ENCODE measurements around the gene SLC41A3.
A peak's percentile ranks its signal among the peaks of the same experiment; 100 is the strongest.
"Not testable (repeated sequence)": the region's sequence is repeated elsewhere in the genome, so short reads cannot be mapped to it uniquely, and the experiment has no call there.

SLC41A3 gene

DNA sequence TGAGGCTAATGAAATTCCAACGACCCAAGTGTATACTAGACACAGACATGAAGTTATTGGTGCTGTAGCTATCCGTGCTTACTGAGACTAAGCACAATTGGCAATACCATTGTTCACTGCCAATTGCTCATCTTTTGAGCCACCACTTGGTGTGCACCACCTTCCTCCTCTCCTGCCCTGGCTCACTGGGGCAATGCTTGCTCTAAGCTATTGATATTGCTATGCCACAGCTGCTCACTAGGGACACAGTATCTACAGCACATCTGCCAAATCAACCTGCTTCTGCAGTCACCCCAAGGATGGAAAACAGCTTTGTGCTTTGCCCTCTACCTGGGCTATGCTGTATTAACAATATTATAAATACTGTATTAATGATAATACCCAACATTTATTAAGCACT is 99.0 kb downstream of the SLC41A3 start:
- DNase-seq, result not testable (repeated sequence)

DNA sequence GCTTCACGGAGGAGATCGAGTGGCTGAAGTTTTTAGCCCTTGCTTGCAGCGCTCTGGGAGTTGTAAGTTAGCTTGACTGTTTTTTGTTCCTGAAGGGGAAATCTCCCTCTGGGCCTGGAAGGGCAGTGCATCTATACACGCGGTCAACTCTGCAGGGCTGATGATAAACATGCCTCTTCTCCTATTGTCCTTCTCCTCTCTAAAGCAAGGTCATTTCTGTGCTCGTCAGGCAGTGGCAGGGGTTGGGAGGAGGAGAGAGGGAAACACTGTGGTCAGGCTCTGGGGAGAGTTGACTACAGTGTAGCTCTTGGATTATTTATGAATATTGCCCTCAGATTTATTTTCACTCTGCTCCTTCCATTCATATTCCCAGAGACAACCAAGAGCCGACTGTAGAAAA is 106.8 kb downstream of the SLC41A3 start:
- DNase-seq, result not testable (repeated sequence)

DNA sequence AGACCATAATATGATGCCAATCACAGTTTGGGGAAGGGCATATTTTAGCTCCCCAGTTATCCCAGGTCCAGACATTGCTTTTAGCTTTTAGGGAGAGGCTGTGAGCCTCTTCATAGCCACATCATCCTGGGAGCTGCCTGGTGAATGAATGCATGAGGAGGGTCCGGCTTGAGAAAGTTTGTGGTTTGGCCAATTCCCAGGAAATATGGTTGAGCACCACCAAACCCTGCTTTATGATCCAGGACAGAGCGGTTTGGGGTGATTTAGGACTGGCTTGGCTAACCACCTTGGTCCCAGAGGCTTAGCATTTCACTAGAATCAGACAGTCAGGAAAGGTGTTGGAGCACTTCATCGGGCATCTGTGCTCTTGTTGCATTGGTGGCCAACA is 107.9 kb downstream of the SLC41A3 start:
- not testable (repeated sequence) for DNase-seq

DNA sequence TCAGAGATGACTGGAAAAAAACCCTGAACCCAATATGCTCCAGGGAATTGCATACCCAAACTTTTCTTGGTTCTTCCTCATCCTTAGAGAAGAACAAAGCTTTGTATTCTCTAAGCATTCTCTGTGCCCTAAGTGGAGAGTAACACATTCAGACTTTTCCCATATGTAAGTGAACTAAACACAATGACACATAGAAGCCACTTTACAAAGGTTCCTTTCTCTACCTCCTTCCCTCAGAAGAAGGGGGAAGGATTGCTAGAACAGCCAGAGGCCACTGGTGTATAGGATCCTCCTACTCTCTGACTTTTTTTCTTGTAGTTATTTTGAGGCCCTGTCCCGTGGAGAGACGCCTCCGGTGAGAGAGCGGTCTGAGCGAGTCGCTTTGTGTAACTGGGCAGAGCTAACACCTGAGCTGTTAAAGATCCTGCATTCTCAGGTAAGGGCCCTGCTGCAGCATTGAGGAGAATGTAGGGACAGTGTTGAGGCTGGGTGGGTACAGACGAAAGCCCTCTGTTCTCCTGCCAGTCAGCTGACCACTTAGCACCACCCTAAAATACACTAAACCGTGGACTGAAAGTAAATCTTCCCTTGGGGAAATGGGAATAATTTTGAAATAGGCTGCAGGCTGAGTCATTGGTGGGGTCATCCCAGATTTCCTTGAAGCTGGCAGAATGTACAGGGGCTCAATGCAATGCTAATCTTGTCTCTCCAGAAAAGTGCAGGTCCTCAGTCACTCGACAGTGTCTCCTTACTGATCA is 108.5 kb downstream of the SLC41A3 start:
- DNase-seq, result not testable (repeated sequence)

DNA sequence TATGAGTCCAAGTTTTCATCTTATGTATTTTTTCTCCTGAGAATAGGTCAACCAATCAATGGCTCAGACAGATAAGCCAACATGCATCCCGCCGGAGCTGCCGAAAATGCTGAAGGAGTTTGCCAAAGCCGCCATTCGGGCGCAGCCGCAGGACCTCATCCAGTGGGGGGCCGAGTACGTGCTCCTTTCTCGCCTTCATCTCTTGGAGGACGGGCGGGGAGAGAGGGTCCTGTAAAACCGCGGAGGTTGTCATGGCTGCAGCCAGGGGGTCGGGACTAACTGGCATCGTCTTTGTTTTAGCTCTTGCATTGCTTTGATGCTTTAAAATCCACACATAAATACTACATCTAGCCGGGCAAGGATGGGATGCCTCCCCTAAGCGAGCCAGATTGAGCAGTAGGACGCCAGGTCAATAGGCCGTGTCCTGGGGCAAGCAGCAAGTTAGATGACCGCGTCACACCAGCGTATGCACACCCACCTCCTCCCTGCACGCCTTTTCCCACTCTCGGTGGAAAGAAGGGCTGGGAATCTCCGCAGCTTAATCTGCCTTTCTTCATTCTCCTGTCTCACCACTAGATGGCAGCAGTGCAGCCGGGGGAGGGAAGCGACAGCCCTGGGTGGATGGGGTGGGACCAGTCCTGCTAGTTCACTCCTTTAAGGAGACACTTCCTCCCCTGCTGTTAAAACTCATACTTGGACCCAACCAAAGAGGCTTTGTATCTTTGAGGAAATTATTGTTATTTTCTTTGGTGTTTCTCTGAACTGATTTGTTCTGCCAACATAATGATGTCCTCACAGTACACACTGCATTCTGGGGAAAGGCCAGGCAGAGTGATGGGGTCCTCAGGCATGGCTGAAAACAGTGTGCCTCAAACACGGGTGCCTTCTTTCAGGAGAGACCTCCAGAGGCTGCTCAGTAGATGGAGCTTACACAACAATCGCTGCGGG is 111.7 kb downstream of the SLC41A3 start:
- peak; percentile 12 to 21 for DNase-seq

DNA sequence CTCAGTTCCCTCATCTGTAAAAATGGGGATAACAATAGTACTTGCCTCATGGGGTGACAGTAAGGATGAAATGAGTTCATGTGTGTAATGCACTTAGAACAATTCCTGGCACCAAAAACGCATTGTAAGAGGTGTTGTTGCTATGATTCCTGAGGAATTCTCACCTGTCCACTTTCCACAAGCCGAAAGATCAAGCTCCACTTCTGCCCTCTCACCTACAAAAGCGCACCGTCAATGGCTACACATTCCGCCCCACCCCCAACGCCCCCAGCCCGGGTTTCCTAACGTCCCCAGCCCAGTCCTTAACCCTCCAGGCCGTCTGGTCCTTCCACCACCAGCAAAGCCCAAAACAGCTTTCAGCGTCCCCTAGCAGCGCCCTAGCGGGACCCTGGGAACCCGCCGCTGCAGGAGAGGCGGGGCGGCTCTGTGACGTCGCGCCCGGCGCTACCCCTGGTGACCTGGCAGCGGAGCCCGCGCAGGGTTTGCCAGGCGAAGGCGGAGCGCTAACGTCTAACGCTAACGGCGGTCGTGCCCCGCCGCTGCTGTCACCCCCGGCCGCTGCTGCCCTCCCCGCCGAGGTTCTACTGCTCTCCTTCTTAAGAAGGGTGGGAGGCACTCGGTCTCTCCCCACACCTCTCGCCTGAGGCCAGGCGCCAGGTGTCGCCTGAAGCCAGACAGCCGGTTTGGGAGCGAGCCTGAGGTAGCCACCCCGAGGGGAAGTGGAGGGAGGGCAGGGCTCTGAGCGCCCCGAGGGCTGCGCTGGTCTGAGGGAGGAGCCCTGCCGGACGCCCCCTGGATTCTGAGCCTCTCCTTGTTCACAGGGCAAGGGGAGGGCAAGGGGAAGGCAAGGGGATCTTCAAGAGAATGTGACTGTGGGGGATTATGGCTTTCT is 115.0 kb downstream of the SLC41A3 start, which contains the start of gene ROPN1B:
Gene ROPN1B, plus strand, starts transcription at position 478 of the 892 bp plus-strand sequence. CDS start 2,877 bp downstream, outside the sequence.
- not testable (repeated sequence) for DNase-seq

DNA sequence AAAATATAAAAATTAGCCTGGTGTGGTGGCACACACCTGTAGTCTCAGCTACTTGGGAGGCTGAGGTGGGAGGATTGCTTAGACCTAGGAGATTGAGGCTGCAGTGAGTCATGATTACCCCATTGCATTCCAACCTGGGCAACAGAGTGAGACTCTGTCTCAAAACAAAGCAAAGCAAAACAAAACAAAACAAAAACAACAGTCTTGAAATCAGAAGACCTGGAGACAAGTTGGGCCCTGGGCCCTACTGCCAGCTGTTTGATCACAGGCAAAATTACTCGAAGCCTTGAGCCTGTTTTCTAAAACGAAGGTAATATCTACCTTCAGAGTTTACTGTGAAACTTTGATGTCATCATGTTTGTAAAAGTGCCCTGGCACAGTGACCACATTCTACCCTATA is 115.8 kb downstream of the SLC41A3 start:
- not testable (repeated sequence) for DNase-seq

DNA sequence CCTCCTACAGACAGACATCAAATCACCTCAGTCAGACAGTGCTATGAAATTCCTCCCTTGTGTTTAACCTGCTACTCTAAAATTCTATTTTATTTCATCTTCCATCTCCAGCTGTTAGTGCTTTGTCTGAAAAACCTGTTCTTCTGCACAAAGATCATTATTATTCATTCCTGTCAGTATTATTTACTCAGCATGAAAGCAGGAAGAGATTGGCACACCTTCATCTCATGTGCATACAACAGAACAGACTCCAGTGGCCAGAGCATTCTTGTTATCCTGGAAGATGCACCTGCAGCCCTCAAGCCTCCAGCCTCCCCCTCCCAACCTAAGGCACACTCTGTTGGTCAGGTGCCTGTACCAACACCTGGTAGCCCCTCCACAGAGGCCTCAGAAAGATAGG is 116.8 kb downstream of the SLC41A3 start:
- DNase-seq, result no peak

DNA sequence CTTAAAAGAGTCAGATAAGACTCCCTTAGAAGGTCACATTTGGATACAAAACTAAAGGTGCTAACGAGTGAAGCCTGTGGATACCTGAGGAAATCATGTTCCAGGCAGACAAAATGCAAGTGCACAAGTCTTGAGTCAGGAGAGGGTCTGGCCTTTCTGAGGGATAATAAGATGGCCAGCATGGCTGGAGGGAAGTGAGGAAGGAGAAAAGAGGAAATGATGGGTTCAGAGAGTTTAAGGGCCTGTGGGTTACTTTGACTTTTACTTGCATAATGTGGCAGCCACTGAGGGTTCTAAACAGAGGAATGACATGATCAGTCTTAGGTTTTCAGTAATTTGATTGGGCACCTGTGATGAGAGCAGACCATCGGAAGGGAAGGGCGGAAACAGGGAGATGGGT is 118.4 kb downstream of the SLC41A3 start:
- no peak for DNase-seq

DNA sequence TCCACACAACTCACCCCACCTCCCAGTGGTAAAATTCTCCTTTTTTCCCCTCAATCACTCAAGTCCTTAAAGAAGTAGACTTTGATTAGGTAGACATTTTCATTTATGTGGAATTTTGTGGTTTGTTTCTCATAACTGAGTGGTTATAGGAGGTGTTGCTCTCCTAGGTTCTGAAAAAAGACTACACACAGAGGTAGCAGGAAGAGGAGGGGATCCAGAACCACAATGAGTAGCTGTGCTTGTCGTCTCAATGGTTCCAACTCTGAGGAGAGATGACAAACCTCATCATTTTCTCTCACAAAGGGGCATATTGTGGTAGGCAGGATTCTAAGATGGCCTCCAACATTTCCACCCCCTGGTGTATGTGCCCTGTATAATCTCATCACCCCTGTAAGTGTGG is 120.1 kb downstream of the SLC41A3 start:
- DNase-seq, result not testable (repeated sequence)

DNA sequence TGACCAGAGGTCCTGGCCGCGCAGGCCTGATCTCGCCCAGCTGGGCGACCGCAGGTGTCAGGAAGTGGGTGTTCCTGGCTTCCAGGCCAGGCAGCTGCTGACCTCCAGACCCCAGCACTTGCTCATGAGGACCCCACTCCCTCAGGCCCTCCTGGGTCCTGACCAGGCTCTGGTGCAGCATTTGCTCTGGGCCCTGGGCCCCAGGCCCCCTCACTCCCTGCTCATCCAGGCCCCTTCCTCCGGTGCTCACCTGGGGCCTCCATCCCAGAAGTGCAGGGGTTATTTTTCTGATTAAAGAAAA is 122.7 kb downstream of the SLC41A3 start:
- DNase-seq, result no peak

DNA sequence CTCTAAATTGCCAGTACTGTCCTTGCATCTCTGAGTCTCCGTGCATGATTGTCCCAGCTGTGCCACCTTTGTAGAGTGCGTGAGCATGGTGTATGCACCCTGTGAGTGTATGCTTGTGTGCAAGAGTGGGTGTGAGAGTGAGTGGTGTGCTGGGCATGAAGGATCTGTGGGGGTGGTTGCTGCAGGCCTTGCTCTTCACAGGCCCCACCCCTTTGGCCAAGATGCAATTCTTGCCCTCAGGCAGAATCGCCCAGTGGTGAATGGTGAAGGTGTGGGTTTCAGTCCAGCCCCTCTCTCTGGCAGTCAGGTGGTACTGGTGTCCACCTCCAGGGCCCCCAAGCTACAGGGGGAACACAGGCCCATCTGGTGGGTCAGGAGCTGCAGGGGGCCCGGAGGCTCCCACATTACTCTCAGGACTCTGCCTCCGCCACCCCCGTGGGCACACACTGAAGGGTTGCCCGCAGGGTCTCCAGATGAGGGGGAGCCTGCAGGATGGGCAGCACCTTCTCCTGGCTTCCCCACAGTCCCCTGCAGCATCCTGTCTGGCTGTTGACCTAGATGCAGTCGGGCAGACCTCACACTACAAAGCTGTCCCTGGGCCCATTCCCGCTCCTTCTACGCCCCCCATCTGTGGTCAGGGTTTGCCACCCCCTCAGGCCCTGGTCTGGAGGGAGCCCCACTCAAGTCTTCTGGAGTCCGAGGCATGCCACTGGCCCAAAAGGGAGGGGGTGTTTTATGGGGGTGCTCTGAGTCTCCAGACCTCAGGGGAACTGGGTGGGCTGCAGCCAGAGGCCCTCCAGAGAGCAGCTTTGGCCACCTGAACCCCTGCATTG is 123.3 kb downstream of the SLC41A3 start:
- DNase-seq, result no peak

DNA sequence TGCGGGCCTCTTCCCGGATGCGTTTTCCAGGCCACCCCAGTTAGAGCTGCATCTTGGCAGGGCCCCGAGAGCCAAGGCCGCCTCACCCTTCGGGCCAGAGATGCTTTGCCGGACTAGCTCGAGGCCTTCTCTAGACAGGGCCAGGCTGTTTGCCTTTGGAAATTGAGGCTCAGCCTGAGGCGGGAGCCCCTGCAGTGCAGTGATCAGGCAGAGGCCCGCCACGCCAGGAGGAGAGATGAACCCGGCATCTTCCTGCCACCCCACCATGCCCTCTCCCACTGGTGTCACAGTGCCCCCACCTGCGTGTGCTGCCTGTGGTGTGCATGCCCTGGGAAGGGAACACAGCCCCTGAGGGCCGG is 123.9 kb downstream of the SLC41A3 start:
- DNase-seq, result no peak

DNA sequence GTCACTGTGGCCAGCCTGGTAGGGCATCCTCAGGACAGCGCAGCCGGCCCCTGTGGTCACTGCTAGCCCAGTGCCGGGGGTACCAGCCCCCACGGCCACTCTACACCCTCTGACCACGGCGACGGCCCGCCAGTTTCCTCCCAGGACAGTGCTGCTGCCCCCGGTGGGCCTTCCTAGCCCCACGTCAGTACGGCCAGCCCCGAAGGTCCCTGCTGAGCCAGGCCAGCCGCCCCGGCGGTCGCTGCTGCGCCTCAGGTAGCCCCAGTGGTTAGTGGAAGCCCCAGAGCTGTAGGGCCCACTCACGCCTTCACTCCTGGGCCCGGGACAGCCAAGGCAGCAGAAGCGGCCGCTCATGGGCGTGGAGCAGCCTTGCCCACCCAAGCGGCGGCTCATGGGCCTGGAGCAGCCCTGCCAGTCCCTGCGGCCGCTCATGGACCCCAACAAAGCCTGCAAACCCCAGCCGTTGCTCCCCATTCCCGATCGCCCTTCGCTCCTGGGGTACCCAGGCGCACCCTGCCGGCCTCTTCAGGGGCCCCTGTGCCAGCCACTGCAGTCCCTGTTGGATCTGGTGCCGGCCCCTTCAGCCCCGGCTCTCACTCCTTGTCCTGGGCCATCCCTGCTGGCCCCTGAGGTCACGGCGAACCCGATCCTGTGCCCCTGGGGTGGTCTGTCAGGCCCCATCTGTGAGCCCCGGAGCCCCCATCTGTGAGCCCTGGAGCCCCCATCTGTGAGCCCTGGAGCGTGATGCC is 124.4 kb downstream of the SLC41A3 start:
- DNase-seq, result no peak

DNA sequence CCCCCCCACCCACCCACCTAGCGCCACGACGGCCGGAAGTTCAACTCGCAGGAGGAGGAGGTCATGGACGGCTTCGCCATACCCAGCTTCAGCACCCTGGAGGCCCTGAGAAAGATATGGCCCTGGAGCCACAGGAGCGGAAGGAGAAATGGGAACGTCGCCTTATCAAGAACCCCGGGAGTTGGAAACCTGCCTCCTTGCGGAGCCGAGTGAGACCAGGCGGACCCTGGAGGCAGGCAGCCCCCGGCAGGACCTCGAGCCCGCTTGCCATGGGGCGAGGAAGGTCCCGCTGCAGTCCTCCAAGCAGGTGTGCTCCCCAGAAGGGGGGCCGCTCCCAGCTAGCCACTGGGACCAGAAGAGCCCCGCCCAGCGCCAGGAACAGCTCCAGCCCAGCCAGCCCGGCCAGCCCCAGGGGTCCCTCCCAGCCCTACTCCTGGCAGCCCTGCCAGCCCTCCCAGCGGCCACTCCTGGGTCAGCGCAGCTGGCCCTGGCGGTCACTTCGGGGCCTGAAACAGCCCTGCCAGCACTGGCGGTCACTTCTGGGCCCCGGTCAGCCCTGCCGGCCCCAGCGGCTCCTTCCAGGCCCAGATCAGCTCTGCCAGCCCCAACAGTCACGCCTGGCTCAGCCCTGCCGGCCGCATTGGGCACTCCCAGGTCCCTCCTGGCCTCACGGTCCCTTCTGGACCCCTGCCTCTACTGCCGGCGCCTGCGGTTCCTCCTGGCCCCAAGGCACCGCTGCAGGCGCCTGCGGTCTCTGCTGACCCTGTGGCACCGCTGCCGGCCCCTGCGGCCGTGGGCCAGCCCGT is 125.2 kb downstream of the SLC41A3 start:
- DNase-seq, result no peak

DNA sequence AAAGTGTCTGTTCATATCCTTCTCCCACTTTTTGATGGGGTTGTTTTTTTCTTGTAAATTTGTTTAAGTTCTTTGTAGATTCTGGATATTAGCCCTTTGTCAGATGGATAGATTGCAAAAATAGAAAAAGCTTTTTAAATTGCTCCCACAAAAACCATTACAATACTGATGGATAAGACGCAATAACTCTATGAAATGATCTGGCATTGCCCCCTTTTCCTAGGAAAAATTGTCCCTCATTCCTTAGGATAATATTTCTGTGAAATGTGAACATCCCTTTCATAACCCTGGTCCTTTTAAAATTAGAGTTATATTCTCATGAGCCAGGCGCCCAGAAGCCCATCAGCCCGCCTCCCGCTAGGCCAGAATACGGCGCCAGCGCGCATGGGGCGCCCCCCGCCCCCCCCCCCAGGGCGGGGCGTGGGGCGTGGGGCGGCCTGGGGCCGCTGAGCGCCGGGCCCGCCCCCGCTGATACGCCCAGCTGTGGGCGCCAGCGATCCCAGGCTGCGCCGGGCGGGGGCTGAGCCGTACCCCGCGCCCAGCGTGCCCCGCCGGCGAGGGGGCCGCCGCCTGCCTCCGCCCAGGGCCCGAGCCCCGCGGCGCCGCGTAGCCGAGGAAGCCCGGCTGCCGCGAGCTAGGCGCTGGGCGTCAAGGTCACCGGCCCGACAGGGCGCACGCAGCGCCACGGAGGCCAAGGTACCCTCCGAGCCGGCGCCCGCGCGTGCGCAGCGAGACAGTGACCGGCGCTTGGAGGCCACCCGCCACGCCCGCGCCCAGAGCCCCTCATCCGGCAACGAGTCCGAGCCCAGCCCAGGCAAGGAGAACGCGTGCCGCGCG is 126.0 kb downstream of the SLC41A3 start:
- DNase-seq, result no peak

DNA sequence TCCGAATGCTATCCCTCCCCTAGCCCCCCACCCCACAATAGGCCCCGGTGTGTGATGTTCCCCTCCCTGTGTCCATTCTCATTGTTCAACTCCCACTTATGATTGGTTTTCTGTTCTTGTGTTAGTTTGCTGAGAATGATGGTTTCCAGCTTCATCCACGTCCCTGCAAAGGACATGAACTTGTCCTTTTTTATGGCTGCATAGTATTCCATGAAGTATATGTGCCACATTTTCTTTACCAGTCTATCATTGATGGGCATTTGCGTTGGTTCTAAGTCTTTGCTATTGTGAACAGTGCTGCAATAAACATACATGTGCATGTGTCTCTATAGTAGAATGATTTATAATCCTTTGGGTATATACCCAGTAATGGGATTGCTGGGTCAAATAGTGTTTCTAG is 126.9 kb downstream of the SLC41A3 start:
- not testable (repeated sequence) for DNase-seq
